T-helper 17 cell (primary cell): ENCODE measurements around the gene UMODL1. TPM values are rescaled to one million over a fixed set of nuclear protein-coding genes. Genes with fewer than 3 reads are reported as not detected.
A peak's percentile ranks its signal among the peaks of the same experiment; 100 is the strongest.

ENCODE experiments used
- ATAC-seq: fragments of 150-1000 bp; cut with Tn5 transposase; 2 replicates; pipeline ENCODE4 v1.10.0; 2021; ENCODE audit warnings: mild to moderate bottlenecking, moderate library complexity
- DNase-seq, 3 donors: peaks; one replicate each; pipeline versions ENCODE4 v3.0.0 to v3.0.0-alpha.2; 2020 to 2021
- H3K9me3 ChIP-seq: one replicate; pipeline ENCODE4 v1.7.0; 2013; ENCODE audit warnings: low read length, mild to moderate bottlenecking; ENCODE audit not compliant: control insufficient read depth, poor library complexity, severe bottlenecking
- H3K27ac Mint-ChIP-seq: one replicate; pipeline ENCODE4 v1.8.0; 2022; ENCODE audit warnings: mild to moderate bottlenecking, moderate library complexity, mixed read lengths
- H3K27me3 Mint-ChIP-seq: one replicate; pipeline ENCODE4 v1.8.0; 2022; ENCODE audit warnings: mixed read lengths
- H3K36me3 Mint-ChIP-seq: one replicate; pipeline ENCODE4 v1.8.0; 2022; ENCODE audit warnings: low read depth, mixed read lengths
- H3K4me1 Mint-ChIP-seq: one replicate; pipeline ENCODE4 v1.8.0; 2022; ENCODE audit warnings: mild to moderate bottlenecking, mixed read lengths
- H3K4me3 Mint-ChIP-seq: one replicate; pipeline ENCODE4 v1.8.0; 2022; ENCODE audit warnings: mild to moderate bottlenecking, moderate library complexity, mixed read lengths
- total RNA-seq, 4 donors: library from RNA in 2 of 4; stranded (reverse) in 2 of 4; gene quantifications; one replicate each; pipeline ENCODE4 v1.2.3 and lab custom pipeline; 2022 to 2026

Gene UMODL1
- total RNA-seq, 2 donors from 2014 or later: 0.23 to 0.99 TPM

DNA sequence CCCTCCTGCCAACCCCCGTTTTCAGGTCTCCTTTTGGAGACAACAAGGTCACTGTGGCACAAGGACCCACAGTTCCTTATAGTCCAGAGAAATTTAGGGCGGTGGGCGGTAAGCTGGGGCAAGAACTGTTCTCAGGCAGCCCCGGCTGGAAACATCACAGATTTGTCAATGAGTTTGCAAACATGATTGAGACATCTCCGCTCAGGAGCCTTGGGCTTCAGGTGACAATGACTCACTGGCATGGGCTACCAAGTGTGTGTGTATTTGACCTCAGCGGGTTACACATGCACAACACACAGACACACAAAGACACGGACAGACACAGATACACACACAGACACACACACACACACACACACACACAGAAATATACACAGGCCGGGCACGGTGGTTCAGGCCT is 89.6 kb downstream of the UMODL1 start:
- Mint-ChIP-seq H3K27ac (peak overlapping the region; percentile 86), H3K4me1 (peaks cover 25% of the 10 kb centered on the region), H3K27me3 (peaks cover 6% of the 10 kb centered on the region), H3K36me3 (peaks cover 4% of the 10 kb centered on the region), H3K4me3 (no peak overlapping the region)
- H3K9me3 ChIP-seq: no peaks in the 10 kb centered on the region
- DNase-seq (no peak), ATAC-seq (no peak)

DNA sequence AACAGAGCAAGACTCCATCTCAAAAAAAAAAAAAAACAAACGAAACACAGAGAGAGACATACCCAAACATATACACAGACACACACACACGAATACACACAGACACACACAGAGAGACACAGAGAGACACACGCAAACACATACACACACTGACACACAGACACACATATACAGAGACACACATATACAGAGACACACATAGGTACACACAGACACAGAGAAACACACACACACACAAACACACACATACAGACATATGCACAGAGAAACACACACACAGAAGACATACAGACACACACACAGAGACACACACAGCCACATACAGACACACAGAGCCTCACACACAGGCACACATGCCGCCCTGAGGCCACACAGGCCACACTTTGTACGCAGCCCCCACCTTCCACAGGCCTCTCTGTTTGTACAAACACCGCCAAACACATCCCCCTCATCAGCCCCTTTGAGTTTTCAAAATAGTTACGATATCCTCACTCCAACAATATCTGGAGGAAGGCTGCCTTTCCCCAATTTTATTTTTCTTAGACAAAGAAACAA is 90.4 kb downstream of the UMODL1 start:
- DNase-seq: no peak
- ATAC-seq: no peak
- Mint-ChIP-seq H3K36me3 (peaks cover 4% of the 10 kb centered on the region), H3K4me1 (peaks cover 25% of the 10 kb centered on the region), H3K4me3 (peak overlapping the region; percentile 34), H3K27ac (peak overlapping the region; percentile 86), H3K27me3 (peaks cover 6% of the 10 kb centered on the region)
- H3K9me3 ChIP-seq: no peaks in the 10 kb centered on the region

DNA sequence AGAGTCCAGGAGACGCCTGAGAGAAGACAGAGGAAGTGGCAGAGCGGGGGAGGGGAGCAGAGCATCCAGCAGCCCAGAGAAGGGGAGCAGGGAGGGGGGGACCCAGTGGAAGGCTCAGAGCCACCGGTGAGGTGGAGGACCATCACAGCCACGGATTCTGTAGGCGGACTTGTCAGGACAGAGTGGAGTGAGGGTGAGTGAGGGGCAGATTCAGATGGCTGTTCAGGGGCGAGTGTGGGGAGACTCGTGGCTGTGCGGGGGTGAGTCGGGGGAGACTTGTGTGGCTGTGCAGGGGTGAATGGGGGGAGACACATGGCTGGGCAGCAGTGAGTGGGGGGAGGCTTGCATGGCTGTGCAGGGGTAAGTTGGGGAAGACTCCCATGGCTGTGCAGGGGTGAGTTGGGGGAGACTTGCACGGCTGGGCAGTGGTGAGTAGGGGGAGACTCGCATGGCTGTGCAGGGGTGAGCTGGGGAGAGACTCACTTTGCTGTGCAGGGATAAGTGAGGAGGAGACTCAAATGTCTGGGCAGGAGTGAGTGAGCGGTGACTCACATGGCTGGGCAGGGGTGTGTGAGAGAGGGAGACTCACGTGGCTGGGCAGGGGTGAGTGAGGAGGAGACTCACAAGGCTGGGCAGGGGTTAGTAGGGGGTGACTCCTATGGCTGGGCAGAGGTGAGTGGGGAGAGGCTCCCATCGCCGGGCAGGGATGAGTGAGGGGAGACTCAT is 91.0 kb downstream of the UMODL1 start:
- peaks cover 25% of the 10 kb centered on the region for H3K4me1 Mint-ChIP-seq
- ATAC-seq: no peak
- DNase-seq: no peak
- peak overlapping the region; percentile 86 for H3K27ac Mint-ChIP-seq
- H3K27me3 Mint-ChIP-seq: peaks cover 6% of the 10 kb centered on the region
- no peaks in the 10 kb centered on the region for H3K9me3 ChIP-seq
- H3K36me3 Mint-ChIP-seq: peaks cover 4% of the 10 kb centered on the region
- no peak overlapping the region for H3K4me3 Mint-ChIP-seq

DNA sequence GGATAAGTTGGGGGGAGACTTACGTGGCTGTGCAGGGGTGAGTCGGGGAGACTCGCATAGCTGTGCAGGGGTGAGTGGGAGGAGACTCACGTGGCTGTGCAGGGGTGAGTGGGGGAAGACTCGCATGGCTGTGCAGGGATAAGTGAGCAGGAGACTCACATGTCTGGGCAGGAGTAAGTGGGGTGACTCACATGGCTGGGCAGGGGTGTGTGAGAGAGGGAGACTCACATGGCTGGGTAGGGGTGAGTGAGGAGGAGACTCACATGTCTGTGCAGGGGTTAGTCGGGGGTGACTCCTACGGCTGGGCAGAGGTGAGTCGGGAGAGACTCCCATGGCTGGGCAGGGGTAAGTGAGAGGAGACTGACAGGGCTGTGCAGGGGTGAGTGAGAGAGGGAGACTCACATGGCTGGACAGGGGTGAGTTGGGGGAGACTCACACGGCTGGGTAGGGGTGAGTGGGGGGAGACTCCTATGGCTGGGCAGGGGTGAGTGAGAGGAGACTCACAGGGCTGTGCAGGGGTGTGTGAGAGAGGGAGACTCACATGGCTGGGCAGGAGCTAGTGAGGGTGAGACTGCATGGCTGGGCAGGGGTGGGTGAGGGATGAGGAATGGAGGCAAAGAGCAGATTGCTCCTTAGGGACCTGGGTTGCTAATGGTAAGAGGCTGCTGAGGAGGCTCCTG is 91.9 kb downstream of the UMODL1 start:
- Mint-ChIP-seq H3K4me3 (peak overlapping the region; percentile 28), H3K4me1 (peaks cover 25% of the 10 kb centered on the region), H3K27me3 (peaks cover 6% of the 10 kb centered on the region), H3K27ac (peak overlapping the region; percentile 86), H3K36me3 (peaks cover 4% of the 10 kb centered on the region)
- no peaks in the 10 kb centered on the region for H3K9me3 ChIP-seq
- DNase-seq: no peak
- no peak for ATAC-seq

DNA sequence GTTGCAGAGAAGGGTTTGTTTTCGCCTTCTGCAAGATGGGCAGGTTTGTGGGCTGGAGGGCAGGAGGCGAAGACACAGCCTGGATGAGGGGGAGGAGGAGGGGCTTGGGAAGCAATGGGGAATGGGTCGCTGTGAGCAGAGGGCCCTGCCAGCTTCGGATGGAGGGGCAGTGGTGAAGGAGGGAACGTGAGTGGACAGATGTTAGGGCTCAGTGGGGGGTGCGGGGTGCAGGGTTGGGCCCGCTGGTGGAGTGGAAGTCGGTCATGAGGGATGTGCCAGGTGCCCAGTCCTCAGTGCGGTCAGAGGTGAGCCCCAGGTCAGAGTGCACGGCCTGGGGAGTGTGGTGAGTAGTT is 92.4 kb downstream of the UMODL1 start:
- DNase-seq: no peak
- Mint-ChIP-seq H3K36me3 (peaks cover 4% of the 10 kb centered on the region), H3K27ac (peak overlapping the region; percentile 86), H3K27me3 (peaks cover 6% of the 10 kb centered on the region), H3K4me1 (peaks cover 25% of the 10 kb centered on the region), H3K4me3 (no peak overlapping the region)
- no peak for ATAC-seq
- H3K9me3 ChIP-seq: no peaks in the 10 kb centered on the region

DNA sequence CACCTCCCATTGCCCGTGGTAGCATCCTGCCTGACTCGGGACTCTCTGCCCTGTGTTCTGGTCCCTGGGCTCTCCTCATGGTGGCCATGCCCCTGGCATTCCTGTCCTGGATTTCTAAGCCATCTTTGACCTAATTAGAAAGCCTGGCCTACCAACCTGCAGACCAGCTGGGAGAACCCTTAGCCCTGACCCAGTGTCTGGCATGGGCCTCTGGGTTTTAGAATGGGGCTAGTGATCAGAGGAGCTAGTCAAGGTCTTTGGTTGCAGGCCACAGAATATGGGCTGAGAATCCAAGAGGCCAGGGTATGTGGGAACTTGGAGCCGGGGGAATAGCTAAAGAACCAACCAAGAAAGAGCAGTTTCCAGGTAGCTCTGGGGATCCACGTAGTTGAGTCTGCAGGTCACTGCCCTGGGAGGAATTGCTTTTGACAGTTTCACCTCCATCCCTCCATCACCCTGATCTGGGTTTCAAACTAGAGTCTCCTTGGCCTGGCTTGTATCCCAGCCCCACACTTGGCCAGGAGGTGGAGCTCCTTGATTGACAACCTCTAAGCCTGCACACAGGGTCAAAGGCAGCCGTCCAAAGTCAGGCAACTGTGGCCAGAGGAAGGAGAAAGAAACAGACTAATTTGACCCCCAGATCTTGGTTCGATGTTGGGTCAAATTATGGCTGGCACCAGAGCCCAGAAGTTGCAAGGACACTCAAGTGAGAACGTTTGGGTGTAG is 93.1 kb downstream of the UMODL1 start:
- peaks cover 2% of the 10 kb centered on the region for H3K27me3 Mint-ChIP-seq
- DNase-seq (peak in 1 of 3 donors; percentile 40), ATAC-seq (peak; percentile 83)
- H3K4me1 Mint-ChIP-seq: peaks cover 23% of the 10 kb centered on the region
- no peaks in the 10 kb centered on the region for H3K9me3 ChIP-seq
- H3K4me3 Mint-ChIP-seq: no peak overlapping the region
- H3K36me3 Mint-ChIP-seq: peaks cover 4% of the 10 kb centered on the region
- H3K27ac Mint-ChIP-seq: peak overlapping the region; percentile 86

DNA sequence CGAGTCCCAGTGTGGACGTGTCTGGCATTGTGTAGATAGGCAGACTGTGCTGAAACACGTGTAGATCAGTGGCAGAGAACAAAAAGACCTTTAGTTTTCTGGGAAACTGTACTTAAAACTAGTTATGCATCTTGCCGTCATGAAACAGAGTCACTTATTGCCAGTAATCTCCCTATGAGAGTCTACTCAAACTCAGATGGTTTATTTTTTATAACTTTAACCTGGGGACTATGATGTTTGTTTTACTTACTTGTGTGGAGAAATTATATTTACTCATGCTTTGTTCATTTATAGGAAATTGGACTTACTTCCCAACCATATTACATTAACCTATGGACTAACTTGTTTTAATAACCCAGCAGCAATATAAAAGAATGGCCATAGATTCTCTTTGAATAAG is 93.7 kb downstream of the UMODL1 start:
- Mint-ChIP-seq H3K4me3 (no peak overlapping the region), H3K27me3 (no peaks in the 10 kb centered on the region), H3K27ac (no peak overlapping the region), H3K4me1 (peaks cover 25% of the 10 kb centered on the region), H3K36me3 (peaks cover 4% of the 10 kb centered on the region)
- no peak for ATAC-seq
- H3K9me3 ChIP-seq: no peaks in the 10 kb centered on the region
- DNase-seq: no peak

DNA sequence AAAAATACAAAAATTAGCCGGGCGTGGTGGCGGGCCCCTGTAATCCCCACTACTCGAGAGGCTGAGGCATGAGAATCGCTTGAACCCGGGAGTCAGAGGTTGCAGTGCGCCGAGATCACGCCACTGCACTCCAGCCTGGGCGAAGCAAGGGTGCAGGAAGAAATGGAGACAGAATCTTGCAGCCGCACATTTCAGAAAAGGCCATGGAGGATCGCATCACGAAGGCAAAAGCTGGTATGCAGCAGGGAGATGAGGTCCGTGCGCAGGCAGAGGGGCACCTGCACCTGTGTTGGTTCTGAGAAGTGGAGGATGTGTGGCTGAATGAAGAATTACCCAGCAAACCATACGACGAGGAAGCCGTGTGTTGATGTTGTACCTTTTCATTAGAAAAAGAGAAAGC is 94.8 kb downstream of the UMODL1 start:
- Mint-ChIP-seq H3K4me3 (no peak overlapping the region), H3K27ac (no peak overlapping the region), H3K4me1 (peaks cover 27% of the 10 kb centered on the region), H3K36me3 (peaks cover 4% of the 10 kb centered on the region), H3K27me3 (no peaks in the 10 kb centered on the region)
- ATAC-seq: no peak
- no peak for DNase-seq
- no peaks in the 10 kb centered on the region for H3K9me3 ChIP-seq

DNA sequence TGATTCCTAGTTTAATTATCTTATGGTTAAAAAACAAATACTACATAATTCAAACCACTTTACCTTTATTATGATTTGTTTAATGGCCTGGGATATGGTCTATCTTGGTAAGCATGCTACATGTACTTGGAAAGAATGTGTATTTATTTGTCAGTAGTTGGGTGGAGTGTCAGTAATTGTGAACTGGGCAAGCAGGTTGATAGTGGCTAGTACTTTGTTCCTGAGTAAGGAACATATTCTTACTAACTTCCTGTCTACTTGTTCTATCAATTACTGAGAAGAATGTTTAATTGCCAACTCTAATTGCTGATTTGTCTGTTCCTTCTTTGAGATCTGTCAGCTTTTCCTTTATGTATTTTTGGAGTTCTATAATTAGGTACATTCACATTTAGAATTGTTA is 98.6 kb downstream of the UMODL1 start:
- H3K27me3 Mint-ChIP-seq: no peaks in the 10 kb centered on the region
- H3K4me1 Mint-ChIP-seq: peaks cover 3% of the 10 kb centered on the region
- no peak for DNase-seq
- H3K27ac Mint-ChIP-seq: no peak overlapping the region
- no peak for ATAC-seq
- no peaks in the 10 kb centered on the region for H3K36me3 Mint-ChIP-seq
- no peaks in the 10 kb centered on the region for H3K9me3 ChIP-seq
- H3K4me3 Mint-ChIP-seq: no peak overlapping the region

DNA sequence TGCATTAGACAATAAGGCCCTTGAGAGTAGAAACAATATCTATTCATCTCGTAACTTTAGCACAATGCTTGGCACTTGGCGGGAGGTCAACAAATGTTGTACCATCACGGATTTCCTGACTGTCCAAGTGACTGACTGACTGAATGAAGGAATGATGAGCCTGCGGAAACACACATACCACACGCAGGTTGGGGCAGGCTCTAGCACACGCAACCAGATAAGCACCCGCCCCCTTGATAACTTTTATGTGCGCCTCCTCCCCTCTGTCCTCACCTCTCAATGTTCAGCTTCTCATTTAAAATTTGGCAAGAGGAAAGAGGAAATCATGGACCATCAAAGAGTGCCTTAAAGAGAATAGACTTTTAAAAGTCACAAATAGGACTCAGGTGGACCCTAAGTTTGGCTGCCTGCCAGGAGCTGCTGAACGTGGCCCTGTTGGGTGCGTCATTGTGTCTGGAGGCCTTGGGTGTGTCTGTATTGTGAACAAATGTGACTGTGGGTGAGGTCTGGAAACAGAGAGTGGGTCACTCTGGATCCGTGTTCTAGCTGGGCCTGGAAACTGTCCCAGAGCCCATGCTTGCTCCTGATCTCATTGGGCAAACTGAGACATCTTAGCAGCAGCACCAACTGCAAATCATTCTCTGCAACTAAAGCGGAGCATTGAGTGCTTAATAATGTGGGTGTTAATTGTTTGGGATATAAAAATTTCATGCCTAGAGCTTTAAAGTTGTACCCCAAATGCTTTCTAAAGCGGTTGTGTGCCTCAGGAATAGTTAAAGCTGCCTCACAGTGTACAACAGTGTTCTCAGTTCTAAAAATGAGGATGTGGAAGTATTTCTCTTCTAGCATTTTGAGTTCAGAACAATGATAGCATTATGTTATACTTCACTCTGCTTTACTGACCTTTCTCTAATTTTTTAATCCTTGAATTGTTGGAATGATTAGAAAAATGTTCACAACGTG is 100.3 kb downstream of the UMODL1 start:
- Mint-ChIP-seq H3K36me3 (no peaks in the 10 kb centered on the region), H3K27me3 (no peaks in the 10 kb centered on the region), H3K4me3 (no peak overlapping the region), H3K27ac (peak overlapping the region; percentile 79), H3K4me1 (peaks cover 3% of the 10 kb centered on the region)
- ATAC-seq (no peak), DNase-seq (no peak)
- H3K9me3 ChIP-seq: no peaks in the 10 kb centered on the region

DNA sequence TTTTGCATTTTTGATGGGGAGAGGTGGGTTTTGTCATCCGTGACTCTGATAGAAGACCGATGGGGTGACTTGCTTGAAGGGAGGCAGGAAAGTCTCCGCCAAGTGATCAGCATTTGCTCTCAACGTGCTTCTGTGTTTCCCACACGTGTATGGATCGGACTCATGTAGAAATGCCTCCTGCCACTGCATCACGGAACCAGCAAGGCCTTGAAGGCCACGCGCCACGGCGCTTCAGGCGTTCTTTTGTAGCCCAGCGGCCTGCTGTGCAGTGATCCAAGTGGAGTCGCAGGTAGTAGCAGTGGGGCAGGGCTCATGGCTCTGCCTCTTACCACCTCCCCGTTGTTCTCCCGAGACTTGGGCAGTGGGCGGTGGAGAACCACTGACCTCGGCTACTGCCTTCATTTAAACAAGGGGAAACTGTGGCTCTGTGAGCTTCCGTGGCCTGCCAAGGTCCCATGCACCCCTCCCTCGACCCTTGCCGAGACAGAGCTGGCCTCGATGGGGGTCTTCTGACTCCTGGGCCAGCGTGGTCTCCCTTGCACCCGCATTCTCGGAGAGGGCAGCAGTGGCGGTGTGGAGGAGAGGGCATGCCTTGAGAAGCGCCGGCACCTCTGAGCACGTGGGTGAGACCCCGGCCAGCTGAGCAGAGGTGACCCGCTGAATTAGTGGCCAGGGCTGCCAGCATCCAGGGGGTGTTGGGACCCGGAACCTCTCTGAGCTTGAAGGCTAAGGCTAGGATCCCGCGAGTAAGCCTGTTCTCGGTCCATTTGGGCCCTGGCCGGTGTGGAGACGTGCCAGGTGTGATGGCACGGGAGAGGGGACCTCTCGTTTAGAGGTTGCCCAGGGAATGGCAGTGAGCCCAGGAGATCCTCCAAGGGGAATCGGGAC is 101.7 kb downstream of the UMODL1 start:
- Mint-ChIP-seq H3K27me3 (no peaks in the 10 kb centered on the region), H3K4me1 (peaks cover 3% of the 10 kb centered on the region), H3K27ac (no peak overlapping the region), H3K4me3 (no peak overlapping the region), H3K36me3 (no peaks in the 10 kb centered on the region)
- DNase-seq (no peak), ATAC-seq (no peak)
- no peaks in the 10 kb centered on the region for H3K9me3 ChIP-seq

DNA sequence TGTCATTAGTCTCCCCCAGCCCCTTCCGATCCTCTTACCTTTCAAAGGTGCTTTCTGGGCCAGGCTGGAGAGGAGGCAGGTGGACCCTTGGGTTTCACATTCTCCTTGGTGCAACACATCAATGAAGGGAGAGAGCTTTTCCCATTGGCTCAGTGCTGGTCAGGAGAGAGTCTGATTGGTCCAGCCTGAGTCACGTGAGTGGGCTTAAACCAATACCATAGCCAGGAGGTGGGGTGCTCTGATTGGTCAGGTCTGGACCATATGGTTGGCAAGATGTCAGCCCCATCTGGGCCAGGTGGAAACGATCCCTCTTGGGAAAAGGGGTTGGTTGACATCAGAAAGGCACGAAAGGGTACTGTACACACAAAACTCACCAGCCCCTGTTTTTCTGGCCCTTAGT is 103.1 kb downstream of the UMODL1 start:
- DNase-seq (no peak), ATAC-seq (no peak)
- Mint-ChIP-seq H3K4me1 (peaks cover 3% of the 10 kb centered on the region), H3K27ac (no peak overlapping the region), H3K36me3 (no peaks in the 10 kb centered on the region), H3K27me3 (no peaks in the 10 kb centered on the region), H3K4me3 (no peak overlapping the region)
- no peaks in the 10 kb centered on the region for H3K9me3 ChIP-seq
